ENCODE data around the gene HK1.

DNA sequence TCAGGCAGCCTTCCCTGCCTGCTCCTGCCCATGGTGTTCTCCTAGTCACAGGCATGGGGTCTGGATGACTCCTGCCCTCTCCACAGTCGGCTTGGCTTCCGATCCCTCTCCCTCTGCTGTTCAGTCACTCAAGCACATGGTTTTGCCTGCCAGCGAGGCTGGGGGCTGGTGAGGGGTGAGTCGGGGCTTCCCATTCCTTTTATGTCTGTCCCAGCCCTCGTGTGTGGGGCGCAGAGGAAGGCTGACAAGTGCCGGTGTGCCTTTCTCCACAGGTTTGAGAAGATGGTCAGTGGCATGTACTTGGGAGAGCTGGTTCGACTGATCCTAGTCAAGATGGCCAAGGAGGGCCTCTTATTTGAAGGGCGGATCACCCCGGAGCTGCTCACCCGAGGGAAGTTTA lies 98.4 kb downstream of the HK1 start:
- TF ChIP-seq, protein P1, sequence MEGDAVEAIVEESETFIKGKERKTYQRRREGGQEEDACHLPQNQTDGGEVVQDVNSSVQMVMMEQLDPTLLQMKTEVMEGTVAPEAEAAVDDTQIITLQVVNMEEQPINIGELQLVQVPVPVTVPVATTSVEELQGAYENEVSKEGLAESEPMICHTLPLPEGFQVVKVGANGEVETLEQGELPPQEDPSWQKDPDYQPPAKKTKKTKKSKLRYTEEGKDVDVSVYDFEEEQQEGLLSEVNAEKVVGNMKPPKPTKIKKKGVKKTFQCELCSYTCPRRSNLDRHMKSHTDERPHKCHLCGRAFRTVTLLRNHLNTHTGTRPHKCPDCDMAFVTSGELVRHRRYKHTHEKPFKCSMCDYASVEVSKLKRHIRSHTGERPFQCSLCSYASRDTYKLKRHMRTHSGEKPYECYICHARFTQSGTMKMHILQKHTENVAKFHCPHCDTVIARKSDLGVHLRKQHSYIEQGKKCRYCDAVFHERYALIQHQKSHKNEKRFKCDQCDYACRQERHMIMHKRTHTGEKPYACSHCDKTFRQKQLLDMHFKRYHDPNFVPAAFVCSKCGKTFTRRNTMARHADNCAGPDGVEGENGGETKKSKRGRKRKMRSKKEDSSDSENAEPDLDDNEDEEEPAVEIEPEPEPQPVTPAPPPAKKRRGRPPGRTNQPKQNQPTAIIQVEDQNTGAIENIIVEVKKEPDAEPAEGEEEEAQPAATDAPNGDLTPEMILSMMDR (conservative IDR thresholded peaks at IDR 0.05; ENCODE audit: low read length) = no peak
- no peak for TF ChIP-seq EZH2phosphoT487 (IDR thresholded peaks at IDR 0.05; ENCODE audit: borderline replicate concordance, low read depth, low read length)
